ENCODE measurements around the gene CEACAM5. TPM values are rescaled to one million over a fixed set of nuclear protein-coding genes. Genes with fewer than 3 reads are reported as not detected.
A peak's percentile ranks its signal among the peaks of the same experiment; 100 is the strongest.

CEACAM5 gene
- total RNA-seq, 1 experiment from 2014 or later: 18.1 TPM

- H3F3A ChIP-seq (ENCODE audit: insufficient read depth, low read depth): peaks cover 33% of the 10 kb centered on the region
- H3K36me3 ChIP-seq (ENCODE audit: low read depth): peaks cover 24% of the 10 kb centered on the region
- intact Hi-C loops (cut with micrococcal nuclease; ENCODE audit: unreplicated experiment): loop anchor here (2.0 kb wide), 1 partner anchor 205 kb away; the partner anchor contains the start of gene RABAC1
- peak in 1 of 2 experiments; percentile 51 for DNase-seq
- H3K9me2 ChIP-seq (ENCODE audit: insufficient read depth): no peaks in the 10 kb centered on the region
- no peaks in the 10 kb centered on the region for H3K9me3 ChIP-seq (ENCODE audit: insufficient read depth, low read depth)
- no peaks in the 10 kb centered on the region for H3K27me3 ChIP-seq (ENCODE audit: insufficient read depth, low read depth)
- no peaks in the 10 kb centered on the region for H4K20me1 ChIP-seq (ENCODE audit: insufficient read depth)
- TF ChIP-seq CTCF (conservative IDR thresholded peaks at IDR 0.05) (peak; percentile 91), EZH2 (IDR thresholded peaks at IDR 0.05; ENCODE audit: low read depth) (no peak)
- H2AFZ ChIP-seq: no peak overlapping the region
- H3K79me2 ChIP-seq (ENCODE audit: low read depth): peaks cover 45% of the 10 kb centered on the region
- H3K4me1 ChIP-seq (replicated peaks; ENCODE audit: insufficient read depth): peaks cover 35% of the 10 kb centered on the region
- ChIA-PET CTCF (interaction anchor here (0.6 to 4.2 kb wide), 16 partner anchors 8 to 1146 kb away, joined by 3 to 50 read pairs (median 5); no protein-coding TSS in a partner anchor), POLR2A (ENCODE audit: unreplicated experiment) (interaction anchor here (1.3 kb wide), 1 partner anchor 20 kb away, joined by 6 read pairs; no protein-coding TSS in a partner anchor)
- H3K4me2 ChIP-seq: peak overlapping the region; percentile 99
- peak overlapping the region; percentile 89; the same call in 1 of the 2 replicates for H3K4me3 ChIP-seq
- BruUV-seq (replicated peaks): no TSS peak
- H3K27ac ChIP-seq: peak overlapping the region; percentile 85
These were observed 45.6 kb downstream of the CEACAM5 start for GRCh38 chr19:41753936-41754529.

GRCh38 chr19:41755328-41755913, 47.0 kb downstream of the CEACAM5 start, which contains the start of gene CEACAM6:
TSS of gene CEACAM6 (plus strand) at chr19:41755530. CDS start at chr19:41755639, 109 bp downstream.
- Histone ChIP-seq H3K27ac (peak within 1 kb of the TSS; percentile 85), H3K4me2 (peak within 1 kb of the TSS; percentile 99), H3K4me3 (peak within 1 kb of the TSS; percentile 89), H2AFZ (no peak within 1 kb of the TSS), H4K20me1 (ENCODE audit: insufficient read depth) (no peaks in the 10 kb centered on the region), H3K4me1 (replicated peaks; ENCODE audit: insufficient read depth) (peaks cover 47% of the 10 kb centered on the region), H3F3A (ENCODE audit: insufficient read depth, low read depth) (peaks cover 47% of the 10 kb centered on the region), H3K9me3 (ENCODE audit: insufficient read depth, low read depth) (no peaks in the 10 kb centered on the region), H3K36me3 (ENCODE audit: low read depth) (peaks cover 38% of the 10 kb centered on the region), H3K9me2 (ENCODE audit: insufficient read depth) (no peaks in the 10 kb centered on the region), H3K27me3 (ENCODE audit: insufficient read depth, low read depth) (no peaks in the 10 kb centered on the region), H3K79me2 (ENCODE audit: low read depth) (peaks cover 59% of the 10 kb centered on the region)
- BruUV-seq (replicated peaks): TSS peak; percentile 48
- peak; percentile 74 to 86 for DNase-seq
- POLR2A ChIA-PET (ENCODE audit: unreplicated experiment): interaction anchor here (0.5 to 1.4 kb wide), 9 partner anchors 12 to 283 kb away, joined by 3 to 10 read pairs (median 7); no protein-coding TSS in a partner anchor
- CTCF ChIA-PET: interaction anchor here (0.6 to 4.2 kb wide), 9 partner anchors 9 to 421 kb away, joined by 3 to 50 read pairs (median 4); no protein-coding TSS in a partner anchor
- TF ChIP-seq EZH2 (IDR thresholded peaks at IDR 0.05; ENCODE audit: low read depth) (no peak), CTCF (conservative IDR thresholded peaks at IDR 0.05) (no peak)
- intact Hi-C loops (cut with micrococcal nuclease; ENCODE audit: unreplicated experiment): loop anchor here (1.0 to 2.0 kb wide), 3 partner anchors 19 to 203 kb away; partner anchors contain the start of gene RABAC1

- Histone ChIP-seq H3K36me3 (ENCODE audit: low read depth) (peaks cover 72% of the 10 kb centered on the region), H3K27me3 (ENCODE audit: insufficient read depth, low read depth) (no peaks in the 10 kb centered on the region), H3K4me2 (peak overlapping the region; percentile 99)
These were observed 50.4 kb downstream of the CEACAM5 start for GRCh38 chr19:41758846-41759245.

More at GRCh38 chr19:41758846-41759245, 50.4 kb downstream of the CEACAM5 start:
- Histone ChIP-seq H3K4me1 (replicated peaks; ENCODE audit: insufficient read depth) (peaks cover 55% of the 10 kb centered on the region), H3K9me3 (ENCODE audit: insufficient read depth, low read depth) (no peaks in the 10 kb centered on the region), H3K79me2 (ENCODE audit: low read depth) (peaks cover 83% of the 10 kb centered on the region), H3K9me2 (ENCODE audit: insufficient read depth) (no peaks in the 10 kb centered on the region), H2AFZ (no peak overlapping the region), H3K27ac (peak overlapping the region; percentile 85), H3K4me3 (peak overlapping the region; percentile 89), H4K20me1 (ENCODE audit: insufficient read depth) (no peaks in the 10 kb centered on the region), H3F3A (ENCODE audit: insufficient read depth, low read depth) (peaks cover 75% of the 10 kb centered on the region)
- no TSS peak for BruUV-seq (replicated peaks)
- POLR2A ChIA-PET (ENCODE audit: unreplicated experiment): interaction anchor here (0.6 kb wide), 2 partner anchors 16 to 17 kb away, joined by 5 to 23 read pairs; no protein-coding TSS in a partner anchor
- TF ChIP-seq CTCF (conservative IDR thresholded peaks at IDR 0.05): no peak
- intact Hi-C loops (cut with micrococcal nuclease; ENCODE audit: unreplicated experiment): no loop called here
- peak; percentile 42 to 87 for DNase-seq
- CTCF ChIA-PET: interaction anchor here (0.6 kb wide), 1 partner anchor 407 kb away, joined by 5 read pairs; no protein-coding TSS in a partner anchor

Measured in PC-9 (cell line).